ENCODE data around the gene MTCH1.

- TF ChIP-seq, protein P1, sequence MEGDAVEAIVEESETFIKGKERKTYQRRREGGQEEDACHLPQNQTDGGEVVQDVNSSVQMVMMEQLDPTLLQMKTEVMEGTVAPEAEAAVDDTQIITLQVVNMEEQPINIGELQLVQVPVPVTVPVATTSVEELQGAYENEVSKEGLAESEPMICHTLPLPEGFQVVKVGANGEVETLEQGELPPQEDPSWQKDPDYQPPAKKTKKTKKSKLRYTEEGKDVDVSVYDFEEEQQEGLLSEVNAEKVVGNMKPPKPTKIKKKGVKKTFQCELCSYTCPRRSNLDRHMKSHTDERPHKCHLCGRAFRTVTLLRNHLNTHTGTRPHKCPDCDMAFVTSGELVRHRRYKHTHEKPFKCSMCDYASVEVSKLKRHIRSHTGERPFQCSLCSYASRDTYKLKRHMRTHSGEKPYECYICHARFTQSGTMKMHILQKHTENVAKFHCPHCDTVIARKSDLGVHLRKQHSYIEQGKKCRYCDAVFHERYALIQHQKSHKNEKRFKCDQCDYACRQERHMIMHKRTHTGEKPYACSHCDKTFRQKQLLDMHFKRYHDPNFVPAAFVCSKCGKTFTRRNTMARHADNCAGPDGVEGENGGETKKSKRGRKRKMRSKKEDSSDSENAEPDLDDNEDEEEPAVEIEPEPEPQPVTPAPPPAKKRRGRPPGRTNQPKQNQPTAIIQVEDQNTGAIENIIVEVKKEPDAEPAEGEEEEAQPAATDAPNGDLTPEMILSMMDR (IDR thresholded peaks at IDR 0.05): no peak
- TF ChIP-seq EZH2 (IDR thresholded peaks at IDR 0.05; ENCODE audit: borderline replicate concordance, insufficient read depth, low read depth, low read length, poor library complexity, severe bottlenecking): no peak
These were observed 51.1 kb downstream of the MTCH1 start for GRCh38 chr6:36934901-36935300.
